KMS-11 (cell line): ENCODE measurements around the gene RASGRP4.

Source experiments
- H2AFZ ChIP-seq: fragments of 200-600 bp; sonication (generic); 2 replicates; pipeline ENCODE4 v1.6.1; 2016; ENCODE audit warnings: antibody characterized with exemption, mixed run types, low read depth
- H3K27ac ChIP-seq: fragments of 200-600 bp; sonication (generic); 2 replicates; pipeline ENCODE4 v1.6.1; 2016; ENCODE audit warnings: mild to moderate bottlenecking, mixed run types
- H3K27me3 ChIP-seq: fragments of 200-600 bp; sonication (generic); 2 replicates; pipeline ENCODE4 v1.6.1; 2017; ENCODE audit warnings: mild to moderate bottlenecking, low read depth, mixed run types, moderate library complexity; ENCODE audit not compliant: insufficient read depth
- H3K36me3 ChIP-seq: fragments of 200-600 bp; sonication (generic); 2 replicates; pipeline ENCODE4 v1.6.1; 2017; ENCODE audit warnings: mild to moderate bottlenecking, mixed run types; ENCODE audit not compliant: insufficient read depth
- H3K4me1 ChIP-seq: fragments of 200-600 bp; sonication (generic); 2 replicates; pipeline ENCODE4 v1.6.1; 2016; ENCODE audit warnings: mild to moderate bottlenecking, low read depth, mixed run types; ENCODE audit not compliant: poor library complexity, severe bottlenecking
- H3K4me2 ChIP-seq: fragments of 200-600 bp; sonication (generic); 2 replicates; pipeline ENCODE4 v1.7.0; 2016; ENCODE audit warnings: mild to moderate bottlenecking, mixed run types
- H3K4me3 ChIP-seq: fragments of 200-600 bp; sonication (generic); IDR thresholded peaks from 2 replicates; pipeline ENCODE4 v1.6.1; 2017; ENCODE audit warnings: low read depth, low read length, mixed read lengths; ENCODE audit not compliant: insufficient read depth
- H3K79me2 ChIP-seq: fragments of 200-600 bp; sonication (generic); 2 replicates; pipeline ENCODE4 v1.6.1; 2016; ENCODE audit warnings: low read depth, mixed run types; ENCODE audit not compliant: insufficient read depth
- H3K9ac ChIP-seq: fragments of 200-600 bp; sonication (generic); 2 replicates; pipeline ENCODE4 v1.6.1; 2016; ENCODE audit warnings: mild to moderate bottlenecking, mixed run types
- H4K20me1 ChIP-seq: fragments of 200-600 bp; sonication (generic); 2 replicates; pipeline ENCODE4 v1.6.1; 2016; ENCODE audit warnings: mild to moderate bottlenecking, mixed run types; ENCODE audit not compliant: insufficient read depth
- TF ChIP-seq, protein P1 (sequence below): fragments of 200-600 bp; sonication (generic); conservative IDR thresholded peaks from 2 replicates; pipeline ENCODE4 v1.6.1; 2017; ENCODE audit warnings: low read depth, mild to moderate bottlenecking, antibody characterized with exemption, low read length, moderate library complexity, mixed read lengths

Gene RASGRP4

DNA sequence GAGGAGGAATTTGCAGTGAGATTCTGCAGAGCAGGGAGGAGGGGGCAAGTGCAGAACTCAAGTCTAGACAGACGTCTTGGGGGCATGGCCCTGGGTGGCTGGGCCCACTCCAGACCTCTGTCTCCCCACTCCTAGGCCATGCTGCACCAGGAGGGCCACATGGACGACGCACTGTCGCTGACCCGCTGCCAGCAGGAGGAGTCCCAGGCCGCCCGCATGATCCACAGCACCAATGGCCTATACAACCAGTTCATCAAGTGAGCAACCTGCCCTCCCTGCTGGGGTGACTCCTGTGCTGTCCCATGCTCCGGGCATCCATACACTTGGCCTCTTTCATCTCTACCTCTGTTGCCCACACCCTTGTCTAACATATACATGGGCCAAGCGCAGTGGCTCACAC, 25.6 kb upstream of the RASGRP4 start:
- Histone ChIP-seq H3K27ac (no peak overlapping the region), H3K4me3 (no peak overlapping the region), H3K9ac (no peak overlapping the region), H3K4me1 (no peaks in the 10 kb centered on the region), H3K4me2 (no peak overlapping the region), H2AFZ (no peak overlapping the region), H3K27me3 (peaks cover 24% of the 10 kb centered on the region), H3K36me3 (no peaks in the 10 kb centered on the region), H3K79me2 (no peaks in the 10 kb centered on the region), H4K20me1 (no peaks in the 10 kb centered on the region)
- TF ChIP-seq, protein P1, sequence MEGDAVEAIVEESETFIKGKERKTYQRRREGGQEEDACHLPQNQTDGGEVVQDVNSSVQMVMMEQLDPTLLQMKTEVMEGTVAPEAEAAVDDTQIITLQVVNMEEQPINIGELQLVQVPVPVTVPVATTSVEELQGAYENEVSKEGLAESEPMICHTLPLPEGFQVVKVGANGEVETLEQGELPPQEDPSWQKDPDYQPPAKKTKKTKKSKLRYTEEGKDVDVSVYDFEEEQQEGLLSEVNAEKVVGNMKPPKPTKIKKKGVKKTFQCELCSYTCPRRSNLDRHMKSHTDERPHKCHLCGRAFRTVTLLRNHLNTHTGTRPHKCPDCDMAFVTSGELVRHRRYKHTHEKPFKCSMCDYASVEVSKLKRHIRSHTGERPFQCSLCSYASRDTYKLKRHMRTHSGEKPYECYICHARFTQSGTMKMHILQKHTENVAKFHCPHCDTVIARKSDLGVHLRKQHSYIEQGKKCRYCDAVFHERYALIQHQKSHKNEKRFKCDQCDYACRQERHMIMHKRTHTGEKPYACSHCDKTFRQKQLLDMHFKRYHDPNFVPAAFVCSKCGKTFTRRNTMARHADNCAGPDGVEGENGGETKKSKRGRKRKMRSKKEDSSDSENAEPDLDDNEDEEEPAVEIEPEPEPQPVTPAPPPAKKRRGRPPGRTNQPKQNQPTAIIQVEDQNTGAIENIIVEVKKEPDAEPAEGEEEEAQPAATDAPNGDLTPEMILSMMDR = no peak

DNA sequence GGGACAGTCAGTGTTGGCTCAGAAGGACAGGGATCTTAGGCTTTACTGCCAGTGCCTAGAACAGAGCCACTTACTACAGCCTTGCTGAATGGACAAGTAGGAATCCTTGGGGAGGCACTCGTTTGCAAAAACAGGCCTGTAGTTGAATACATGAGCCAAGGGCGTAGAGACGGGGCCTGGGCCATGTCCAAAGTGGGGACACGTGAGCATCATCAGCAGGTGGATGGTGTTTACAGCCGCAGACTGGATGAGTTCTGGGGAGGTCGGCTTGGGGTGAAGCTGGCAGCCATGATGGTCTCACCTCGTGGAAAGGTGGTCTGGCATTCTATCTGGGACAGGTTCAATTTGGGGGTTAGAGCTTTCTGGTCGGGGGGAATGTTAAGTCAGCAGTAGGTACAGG, 25.0 kb upstream of the RASGRP4 start:
- Histone ChIP-seq H3K27ac (no peak overlapping the region), H3K4me3 (no peak overlapping the region), H3K27me3 (peaks cover 24% of the 10 kb centered on the region), H3K4me1 (no peaks in the 10 kb centered on the region), H3K9ac (no peak overlapping the region), H3K79me2 (no peaks in the 10 kb centered on the region), H2AFZ (no peak overlapping the region), H3K4me2 (no peak overlapping the region), H3K36me3 (no peaks in the 10 kb centered on the region), H4K20me1 (no peaks in the 10 kb centered on the region)
- TF ChIP-seq, protein P1 = no peak

DNA sequence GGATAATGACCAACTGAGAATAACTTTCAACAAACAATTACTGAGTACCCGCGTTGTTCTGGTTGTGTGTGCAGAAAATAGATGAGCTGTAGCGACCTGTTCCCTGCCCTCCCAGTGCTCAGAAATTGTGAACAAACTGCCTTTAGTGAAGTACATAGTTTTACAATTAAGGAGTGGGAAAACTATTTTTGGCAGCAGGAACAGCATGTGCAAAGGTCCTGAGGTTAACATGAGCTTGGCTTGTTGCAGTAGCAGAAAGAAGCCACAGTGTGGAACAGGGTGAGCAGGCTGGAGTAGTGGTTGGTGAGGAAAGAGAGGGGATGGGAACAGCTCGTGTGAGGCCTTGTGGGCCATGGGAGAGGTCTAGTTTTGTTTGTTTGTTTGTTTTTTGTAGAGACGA, 23.5 kb upstream of the RASGRP4 start:
- peaks cover 24% of the 10 kb centered on the region for H3K27me3 ChIP-seq
- H2AFZ ChIP-seq = no peak overlapping the region
- H3K9ac ChIP-seq = no peak overlapping the region
- no peaks in the 10 kb centered on the region for H3K79me2 ChIP-seq
- H3K36me3 ChIP-seq = no peaks in the 10 kb centered on the region
- H3K4me1 ChIP-seq = no peaks in the 10 kb centered on the region
- TF ChIP-seq, protein P1 = no peak
- no peak overlapping the region for H3K27ac ChIP-seq
- H4K20me1 ChIP-seq = no peaks in the 10 kb centered on the region
- H3K4me3 ChIP-seq = no peak overlapping the region
- no peak overlapping the region for H3K4me2 ChIP-seq

DNA sequence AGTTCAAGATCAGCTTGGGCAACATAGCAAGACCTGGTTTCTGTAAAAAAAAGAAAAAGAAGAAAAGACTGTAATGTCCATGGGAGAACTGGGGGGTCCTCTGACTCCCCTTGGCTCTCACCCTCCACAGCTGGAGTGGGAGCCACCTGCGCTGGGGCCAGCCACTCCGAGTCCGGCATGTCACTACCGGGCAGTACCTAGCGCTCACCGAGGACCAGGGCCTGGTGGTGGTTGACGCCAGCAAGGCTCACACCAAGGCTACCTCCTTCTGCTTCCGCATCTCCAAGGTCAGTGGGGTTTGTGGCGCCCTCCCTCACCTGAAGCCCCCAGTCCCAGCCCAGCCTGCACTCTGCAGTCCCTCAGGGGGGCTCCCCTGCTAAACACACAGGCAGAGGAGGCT, 22.2 kb upstream of the RASGRP4 start:
- H3K27ac ChIP-seq = no peak overlapping the region
- peaks cover 30% of the 10 kb centered on the region for H3K27me3 ChIP-seq
- H4K20me1 ChIP-seq = no peaks in the 10 kb centered on the region
- no peak overlapping the region for H2AFZ ChIP-seq
- no peak overlapping the region for H3K4me3 ChIP-seq
- no peaks in the 10 kb centered on the region for H3K4me1 ChIP-seq
- TF ChIP-seq, protein P1 = no peak
- no peak overlapping the region for H3K4me2 ChIP-seq
- H3K36me3 ChIP-seq = no peaks in the 10 kb centered on the region
- H3K79me2 ChIP-seq = no peaks in the 10 kb centered on the region
- no peak overlapping the region for H3K9ac ChIP-seq
